Activated T-helper 1 cell treated with anti-CD3 and anti-CD28 coated beads, Interleukin-12 subunit alpha, Interleukin-12 subunit beta, Interleukin-2, Interleukin-4 antibody, amounts not matched to agents 30 ng/mL and 10 ng/mL and 1 ng/mL, durations not matched to agents 14 hours and 24 hours and 36 hours (primary cell): Measurements from ENCODE around the gene KIF20B. TPM values are rescaled to one million over a fixed set of nuclear protein-coding genes. Genes with fewer than 3 reads are reported as not detected.

Experiments
- DNase-seq: peaks from one replicate; pipeline ENCODE4 v3.0.0; 2021; ENCODE audit warnings: low spot score
- H3K27ac Mint-ChIP-seq: one replicate; pipeline ENCODE4 v1.8.0; 2021; ENCODE audit warnings: mild to moderate bottlenecking, mixed read lengths
- H3K27me3 Mint-ChIP-seq: one replicate; pipeline ENCODE4 v1.8.0; 2022; ENCODE audit warnings: mild to moderate bottlenecking, moderate library complexity, mixed read lengths; ENCODE audit not compliant: insufficient read depth
- H3K36me3 Mint-ChIP-seq: one replicate; pipeline ENCODE4 v1.8.0; 2021; ENCODE audit warnings: low read depth, mixed read lengths
- H3K4me1 Mint-ChIP-seq: one replicate; pipeline ENCODE4 v1.8.0; 2021; ENCODE audit warnings: low read depth, mixed read lengths
- H3K4me3 Mint-ChIP-seq: one replicate; pipeline ENCODE4 v1.8.0; 2021; ENCODE audit warnings: mild to moderate bottlenecking, moderate library complexity, mixed read lengths
- H3K9me3 Mint-ChIP-seq: one replicate; pipeline ENCODE4 v1.8.0; 2021; ENCODE audit warnings: mixed read lengths
- intact Hi-C: fragments of 100-400 bp; cut with micrococcal nuclease; formaldehyde crosslinking; loops from one replicate; pipeline ENCODE4 v1.15.1; 2024
- total RNA-seq: library from RNA; stranded (reverse); gene quantifications from 2 replicates; pipeline ENCODE4 v1.2.3, GENCODE V29; 2022

Gene KIF20B
- 48.7 TPM in 2 replicates for total RNA-seq

- peak within 1 kb of the TSS; percentile 95 for H3K27ac Mint-ChIP-seq
- H3K36me3 Mint-ChIP-seq, result peaks cover 10% of the 10 kb centered on the region
- H3K9me3 Mint-ChIP-seq, result no peaks in the 10 kb centered on the region
- intact Hi-C loops, result loop anchor here (1.0 to 10.0 kb wide), 10 partner anchors 37 to 1839 kb away; partner anchors contain the start of genes FAS, IFIT1, IFIT5 and KLLN
- peak; percentile 96 for DNase-seq
- peak within 1 kb of the TSS; percentile 91 for H3K4me3 Mint-ChIP-seq
- H3K4me1 Mint-ChIP-seq, result peaks cover 63% of the 10 kb centered on the region
- no peaks in the 10 kb centered on the region for H3K27me3 Mint-ChIP-seq
Observed at GRCh38 chr10:89701242-89702120, at the start of gene KIF20B. Gene KIF20B, plus strand, starts transcription at chr10:89701590. Its CDS starts 3,705 bp downstream, at chr10:89705295.

- intact Hi-C loops, result no loop called here
- peaks cover 17% of the 10 kb centered on the region for H3K27me3 Mint-ChIP-seq
- H3K4me1 Mint-ChIP-seq, result no peaks in the 10 kb centered on the region
- H3K4me3 Mint-ChIP-seq, result no peak overlapping the region
- H3K27ac Mint-ChIP-seq, result no peak overlapping the region
- H3K36me3 Mint-ChIP-seq, result no peaks in the 10 kb centered on the region
- DNase-seq, result no peak
- no peaks in the 10 kb centered on the region for H3K9me3 Mint-ChIP-seq
Observed at GRCh38 chr10:89651916-89652573, 49.3 kb upstream of the KIF20B start.

DNA sequence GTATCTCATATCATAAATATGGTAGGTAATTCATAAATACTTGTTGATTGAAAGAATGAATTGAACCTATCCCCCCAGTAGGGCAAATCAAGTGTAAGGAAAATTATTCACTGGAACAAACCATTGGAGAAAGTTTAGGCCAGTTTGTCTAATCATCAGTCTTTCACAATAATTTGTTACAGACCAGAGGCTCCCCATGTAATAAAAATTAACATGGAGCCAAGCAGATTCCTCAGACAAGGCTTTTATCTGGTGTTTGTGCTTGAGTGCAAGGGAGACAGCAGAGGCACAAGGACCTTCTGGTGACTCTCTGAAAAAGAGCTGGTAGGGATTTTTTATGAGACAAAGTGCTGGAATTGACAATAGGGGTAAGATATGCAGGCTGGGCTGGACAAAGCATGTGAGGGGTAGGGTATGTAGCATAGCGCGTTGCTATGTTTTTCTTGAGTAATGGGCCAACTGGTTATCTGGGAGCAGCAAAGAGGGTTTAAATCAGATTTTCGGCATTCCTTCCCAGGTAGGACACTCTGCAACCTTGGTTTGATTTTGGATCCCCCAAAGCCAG lies 48.5 kb upstream of the KIF20B start:
- intact Hi-C loops, result no loop called here
- Mint-ChIP-seq H3K36me3 (no peaks in the 10 kb centered on the region), H3K27me3 (peaks cover 11% of the 10 kb centered on the region), H3K4me3 (no peak overlapping the region), H3K4me1 (no peaks in the 10 kb centered on the region), H3K9me3 (no peaks in the 10 kb centered on the region), H3K27ac (no peak overlapping the region)
- DNase-seq, result no peak

DNA sequence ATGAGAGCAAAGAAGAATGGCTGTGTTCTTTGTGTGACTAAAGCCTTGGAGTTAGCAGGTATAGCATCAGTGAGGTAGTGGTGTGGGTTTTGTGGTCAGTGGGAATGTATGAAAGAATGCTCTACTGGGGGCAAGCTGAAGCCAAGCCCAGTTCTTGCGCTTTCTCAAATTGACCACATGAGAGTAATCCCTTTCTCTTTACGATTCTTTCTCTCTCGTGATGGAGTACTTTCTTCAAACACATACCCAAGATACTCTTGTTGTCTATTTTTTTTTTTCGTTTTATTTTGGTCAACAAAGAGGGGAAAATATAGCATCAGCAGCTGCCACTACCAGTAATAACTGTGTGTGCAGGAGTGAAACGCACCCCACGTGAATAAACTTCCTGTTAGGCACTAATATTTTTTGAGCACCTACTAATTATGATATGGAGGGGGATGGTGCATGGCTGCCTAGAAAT lies 48.0 kb upstream of the KIF20B start:
- H3K9me3 Mint-ChIP-seq, result no peaks in the 10 kb centered on the region
- H3K27ac Mint-ChIP-seq, result no peak overlapping the region
- DNase-seq, result no peak
- H3K4me3 Mint-ChIP-seq, result no peak overlapping the region
- H3K4me1 Mint-ChIP-seq, result no peaks in the 10 kb centered on the region
- H3K27me3 Mint-ChIP-seq, result peaks cover 8% of the 10 kb centered on the region
- intact Hi-C loops, result no loop called here
- no peaks in the 10 kb centered on the region for H3K36me3 Mint-ChIP-seq

- H3K4me1 Mint-ChIP-seq, result no peaks in the 10 kb centered on the region
- H3K4me3 Mint-ChIP-seq, result no peak overlapping the region
- H3K9me3 Mint-ChIP-seq, result no peaks in the 10 kb centered on the region
- intact Hi-C loops, result no loop called here
- H3K27me3 Mint-ChIP-seq, result peaks cover 16% of the 10 kb centered on the region
- H3K36me3 Mint-ChIP-seq, result no peaks in the 10 kb centered on the region
- H3K27ac Mint-ChIP-seq, result no peak overlapping the region
- no peak for DNase-seq
Observed at GRCh38 chr10:89655722-89656121, 45.7 kb upstream of the KIF20B start.

GRCh38 chr10:89657302-89657701 lies 44.1 kb upstream of the KIF20B start:
- no peak for DNase-seq
- H3K36me3 Mint-ChIP-seq, result no peaks in the 10 kb centered on the region
- H3K4me1 Mint-ChIP-seq, result no peaks in the 10 kb centered on the region
- H3K4me3 Mint-ChIP-seq, result no peak overlapping the region
- H3K27ac Mint-ChIP-seq, result no peak overlapping the region
- no peaks in the 10 kb centered on the region for H3K9me3 Mint-ChIP-seq
- H3K27me3 Mint-ChIP-seq, result peaks cover 16% of the 10 kb centered on the region
- intact Hi-C loops, result no loop called here

GRCh38 chr10:89659143-89660131 lies 42.0 kb upstream of the KIF20B start:
- Mint-ChIP-seq H3K27ac (no peak overlapping the region), H3K4me1 (no peaks in the 10 kb centered on the region), H3K4me3 (no peak overlapping the region), H3K27me3 (peaks cover 12% of the 10 kb centered on the region), H3K9me3 (no peaks in the 10 kb centered on the region), H3K36me3 (no peaks in the 10 kb centered on the region)
- no peak for DNase-seq
- intact Hi-C loops, result no loop called here

- DNase-seq, result no peak
- peaks cover 21% of the 10 kb centered on the region for H3K27me3 Mint-ChIP-seq
- no peaks in the 10 kb centered on the region for H3K4me1 Mint-ChIP-seq
- intact Hi-C loops, result no loop called here
- H3K4me3 Mint-ChIP-seq, result no peak overlapping the region
- H3K27ac Mint-ChIP-seq, result no peak overlapping the region
- H3K9me3 Mint-ChIP-seq, result no peaks in the 10 kb centered on the region
- H3K36me3 Mint-ChIP-seq, result no peaks in the 10 kb centered on the region
Observed at GRCh38 chr10:89662596-89662995, 38.8 kb upstream of the KIF20B start.

DNA sequence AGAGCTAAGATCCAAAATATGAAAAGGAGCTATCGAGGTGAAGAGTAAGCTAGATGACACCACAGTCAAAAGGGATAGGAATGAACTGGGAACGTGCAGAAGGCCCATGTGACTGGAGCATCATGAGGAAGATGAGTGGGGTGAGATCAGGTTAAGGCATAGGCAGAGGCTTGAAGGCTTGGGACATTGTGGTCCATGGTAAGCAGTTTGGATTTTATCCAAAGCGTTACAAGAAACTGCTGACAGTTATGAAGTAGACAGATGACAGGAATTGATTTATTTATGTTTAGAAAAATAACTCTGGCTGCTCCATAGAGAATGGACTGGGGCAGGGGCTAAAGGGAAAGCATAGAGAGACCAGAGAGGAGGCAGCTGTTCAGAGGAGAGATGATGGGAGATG lies 38.2 kb upstream of the KIF20B start:
- H3K4me3 Mint-ChIP-seq, result no peak overlapping the region
- H3K9me3 Mint-ChIP-seq, result no peaks in the 10 kb centered on the region
- DNase-seq, result no peak
- intact Hi-C loops, result no loop called here
- H3K27me3 Mint-ChIP-seq, result peaks cover 21% of the 10 kb centered on the region
- no peaks in the 10 kb centered on the region for H3K36me3 Mint-ChIP-seq
- H3K27ac Mint-ChIP-seq, result no peak overlapping the region
- H3K4me1 Mint-ChIP-seq, result no peaks in the 10 kb centered on the region

DNA sequence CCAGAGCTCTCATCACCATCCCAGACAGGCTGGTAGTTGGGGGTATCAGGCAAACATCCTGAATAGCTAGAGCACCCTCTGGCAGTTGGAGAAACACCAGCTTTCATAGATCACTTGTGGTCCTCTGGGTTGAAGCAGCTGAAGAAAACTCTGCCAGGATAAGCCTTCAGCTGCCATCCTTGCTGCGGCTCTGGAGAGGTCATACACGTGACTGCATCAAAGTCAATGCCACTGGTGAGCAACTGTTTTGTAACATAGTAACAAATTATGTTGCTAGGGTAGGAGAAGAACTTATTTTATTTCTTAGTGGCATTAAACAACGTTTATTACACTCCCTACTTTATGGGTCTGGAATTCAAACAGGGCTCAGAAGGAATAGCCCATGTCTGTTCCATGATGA lies 37.2 kb upstream of the KIF20B start:
- intact Hi-C loops, result no loop called here
- peaks cover 13% of the 10 kb centered on the region for H3K27me3 Mint-ChIP-seq
- H3K4me3 Mint-ChIP-seq, result no peak overlapping the region
- H3K27ac Mint-ChIP-seq, result no peak overlapping the region
- no peaks in the 10 kb centered on the region for H3K36me3 Mint-ChIP-seq
- DNase-seq, result no peak
- no peaks in the 10 kb centered on the region for H3K9me3 Mint-ChIP-seq
- H3K4me1 Mint-ChIP-seq, result no peaks in the 10 kb centered on the region

DNA sequence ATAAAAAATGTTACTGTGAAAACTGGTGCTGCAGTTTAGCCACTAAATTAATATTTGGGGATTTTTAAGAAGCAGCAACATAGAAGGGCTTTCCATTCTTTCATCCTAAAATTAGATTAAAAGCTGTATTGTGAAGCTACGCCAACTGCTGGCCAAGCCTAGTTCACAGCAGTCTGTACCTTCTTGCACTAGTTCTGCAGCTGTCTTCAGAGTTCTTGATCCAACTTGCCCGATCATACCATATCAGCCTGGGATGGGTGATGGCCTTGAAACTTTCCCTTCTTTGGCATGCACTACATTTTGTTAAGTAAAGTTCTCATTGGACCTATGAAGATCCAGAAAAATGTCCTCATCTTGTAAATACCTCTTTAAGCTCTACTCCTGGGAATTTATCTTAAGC lies 36.1 kb upstream of the KIF20B start:
- Mint-ChIP-seq H3K9me3 (no peaks in the 10 kb centered on the region), H3K27ac (no peak overlapping the region), H3K36me3 (no peaks in the 10 kb centered on the region), H3K4me3 (no peak overlapping the region), H3K4me1 (no peaks in the 10 kb centered on the region), H3K27me3 (peaks cover 19% of the 10 kb centered on the region)
- intact Hi-C loops, result no loop called here
- DNase-seq, result no peak

- Mint-ChIP-seq H3K4me1 (no peaks in the 10 kb centered on the region), H3K27ac (no peak overlapping the region), H3K4me3 (no peak overlapping the region), H3K27me3 (peaks cover 18% of the 10 kb centered on the region), H3K9me3 (no peaks in the 10 kb centered on the region), H3K36me3 (no peaks in the 10 kb centered on the region)
- no peak for DNase-seq
- intact Hi-C loops, result no loop called here
Observed at GRCh38 chr10:89666138-89666537, 35.3 kb upstream of the KIF20B start.
